Fibroblast of villous mesenchyme (primary cell): ENCODE data around the gene VEGFA. TPM values are rescaled to one million over a fixed set of nuclear protein-coding genes. Genes with fewer than 3 reads are reported as not detected.

Experiments used
- DNase-seq: peaks from one replicate; pipeline ENCODE4 v3.0.0-alpha.2; 2010; ENCODE audit warnings: low read depth
- H3K4me3 ChIP-seq: 2 replicates; pipeline ENCODE4 v1.5.1; 2011; ENCODE audit warnings: low read depth, mild to moderate bottlenecking, low read length
- total RNA-seq: library from RNA; depleted of rRNA; stranded (reverse); fragments of >200 nt; gene quantifications from 2 replicates; pipeline ENCODE4 v1.2.3, GENCODE V29; 2012
- TF ChIP-seq, protein P1 (sequence below): IDR thresholded peaks from 2 replicates; pipeline ENCODE4 v1.5.1; 2012; ENCODE audit warnings: low read depth, mild to moderate bottlenecking, low read length; ENCODE audit not compliant: insufficient read depth

VEGFA gene
- total RNA-seq, 1 donor = 84.2 TPM

GRCh38 chr6:43788301-43788700 lies 18.3 kb downstream of the VEGFA start:
- no peak for DNase-seq
- TF ChIP-seq, protein P1, sequence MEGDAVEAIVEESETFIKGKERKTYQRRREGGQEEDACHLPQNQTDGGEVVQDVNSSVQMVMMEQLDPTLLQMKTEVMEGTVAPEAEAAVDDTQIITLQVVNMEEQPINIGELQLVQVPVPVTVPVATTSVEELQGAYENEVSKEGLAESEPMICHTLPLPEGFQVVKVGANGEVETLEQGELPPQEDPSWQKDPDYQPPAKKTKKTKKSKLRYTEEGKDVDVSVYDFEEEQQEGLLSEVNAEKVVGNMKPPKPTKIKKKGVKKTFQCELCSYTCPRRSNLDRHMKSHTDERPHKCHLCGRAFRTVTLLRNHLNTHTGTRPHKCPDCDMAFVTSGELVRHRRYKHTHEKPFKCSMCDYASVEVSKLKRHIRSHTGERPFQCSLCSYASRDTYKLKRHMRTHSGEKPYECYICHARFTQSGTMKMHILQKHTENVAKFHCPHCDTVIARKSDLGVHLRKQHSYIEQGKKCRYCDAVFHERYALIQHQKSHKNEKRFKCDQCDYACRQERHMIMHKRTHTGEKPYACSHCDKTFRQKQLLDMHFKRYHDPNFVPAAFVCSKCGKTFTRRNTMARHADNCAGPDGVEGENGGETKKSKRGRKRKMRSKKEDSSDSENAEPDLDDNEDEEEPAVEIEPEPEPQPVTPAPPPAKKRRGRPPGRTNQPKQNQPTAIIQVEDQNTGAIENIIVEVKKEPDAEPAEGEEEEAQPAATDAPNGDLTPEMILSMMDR = no peak
- H3K4me3 ChIP-seq = no peak overlapping the region

- no peak overlapping the region for H3K4me3 ChIP-seq
- DNase-seq = no peak
Measured at GRCh38 chr6:43789447-43789846, 19.4 kb downstream of the VEGFA start.

DNA sequence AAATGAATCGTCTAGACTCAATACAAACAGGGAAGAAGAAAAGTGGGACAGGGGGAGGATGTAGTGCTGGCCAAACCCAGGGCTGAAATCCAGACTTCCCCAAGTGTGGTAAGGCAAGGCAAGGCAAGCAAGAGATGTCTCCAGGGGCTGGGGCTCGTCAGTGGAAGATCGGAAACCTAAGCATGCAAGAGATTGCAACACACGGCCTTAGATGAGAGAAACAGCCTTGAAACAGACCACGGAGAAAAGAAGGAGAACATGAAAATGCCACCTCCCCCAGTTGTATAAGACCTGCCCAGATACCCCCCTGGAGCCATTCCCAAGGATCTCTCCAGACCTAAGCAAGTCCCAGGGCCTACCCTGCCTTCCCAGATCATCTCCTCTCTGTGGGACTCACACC lies 20.0 kb downstream of the VEGFA start:
- H3K4me3 ChIP-seq = no peak overlapping the region
- TF ChIP-seq, protein P1 = no peak
- DNase-seq = peak; percentile 83

More at GRCh38 chr6:43789447-43789846, 19.4 kb downstream of the VEGFA start:
- TF ChIP-seq, protein P1 = no peak

- no peak for DNase-seq
Measured at GRCh38 chr6:43791745-43792422, 21.9 kb downstream of the VEGFA start.

DNA sequence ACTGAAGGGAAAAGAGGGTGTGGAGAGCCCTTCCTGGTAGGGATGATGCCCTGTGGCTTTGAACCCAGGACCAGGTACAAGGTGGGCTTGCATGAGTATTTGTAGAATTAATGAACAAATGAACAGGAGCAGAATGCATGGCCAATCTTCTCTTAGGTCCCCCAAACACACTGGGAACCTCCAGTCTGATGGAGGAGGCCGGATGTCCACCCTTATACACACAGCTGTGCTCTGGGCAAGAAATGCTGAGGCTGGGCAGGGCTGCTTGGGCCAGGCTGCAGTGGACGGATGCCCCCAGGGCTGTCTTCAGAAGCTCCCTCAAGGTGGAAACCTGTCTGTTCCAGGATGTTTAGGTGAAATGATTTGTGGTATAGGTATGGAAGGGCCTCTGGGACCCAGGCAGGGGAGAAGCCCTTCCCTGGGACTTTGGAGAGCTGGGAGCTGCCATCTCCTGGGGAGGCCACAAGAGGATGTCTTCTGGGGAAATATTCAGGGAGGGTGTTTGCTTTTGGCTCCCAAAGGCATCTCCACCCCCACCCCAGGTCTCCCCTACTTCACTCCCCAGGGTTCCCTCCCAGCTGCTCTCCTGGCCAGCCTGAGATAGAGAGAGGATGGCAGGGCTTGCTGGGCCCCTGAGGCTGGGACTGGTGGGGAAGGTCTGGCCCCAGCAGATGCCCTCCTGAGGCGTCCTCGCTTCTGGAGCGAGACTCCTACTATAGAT lies 23.3 kb downstream of the VEGFA start:
- no peak overlapping the region for H3K4me3 ChIP-seq
- TF ChIP-seq, protein P1 = no peak
- DNase-seq = no peak

More at GRCh38 chr6:43791745-43792422, 21.9 kb downstream of the VEGFA start:
- H3K4me3 ChIP-seq = no peak overlapping the region
- TF ChIP-seq, protein P1 = no peak

GRCh38 chr6:43793875-43794242 lies 23.8 kb downstream of the VEGFA start:
- no peak for DNase-seq
- H3K4me3 ChIP-seq = no peak overlapping the region
- TF ChIP-seq, protein P1 = no peak
